Measurements from ENCODE around the gene IGFBP5. TPM values are rescaled to one million over a fixed set of nuclear protein-coding genes. Genes with fewer than 3 reads are reported as not detected.

IGFBP5 gene
- total RNA-seq, 4 donors from 2014 or later: 178 to 1,859 (median 1,369) TPM

GRCh38 chr2:216733046-216733445, 37.7 kb upstream of the IGFBP5 start:
- Histone ChIP-seq H3K36me3 (no peaks in the 10 kb centered on the region), H3K9me3 (no peaks in the 10 kb centered on the region), H3K27me3 (no peaks in the 10 kb centered on the region), H3K4me3 (no peak overlapping the region), H3K27ac (no peak overlapping the region), H3K4me1 (peaks cover 0 to 6% (median 0%) of the 10 kb centered on the region in 4 donors)
- DNase-seq (ENCODE audit: low spot score in 2 of 2): no peak
- TF ChIP-seq CTCF (IDR thresholded peaks at IDR 0.05) (no peak), POLR2A (IDR thresholded peaks at IDR 0.05) (no peak), EP300 (IDR thresholded peaks at IDR 0.05) (no peak)
- 67 to 75% methylated on average over 7 of the region's 7 CpGs for WGBS, 2 donors

- Histone ChIP-seq H3K4me1 (peaks cover 0 to 6% (median 0%) of the 10 kb centered on the region in 4 donors), H3K4me3 (no peak overlapping the region), H3K27me3 (no peaks in the 10 kb centered on the region), H3K27ac (no peak overlapping the region), H3K9me3 (no peaks in the 10 kb centered on the region), H3K36me3 (no peaks in the 10 kb centered on the region)
- WGBS, 2 donors: 85% methylated on average over 7 of the region's 7 CpGs
- DNase-seq (ENCODE audit: low spot score in 2 of 2): no peak
- TF ChIP-seq EP300 (IDR thresholded peaks at IDR 0.05): no peak
- TF ChIP-seq POLR2A (IDR thresholded peaks at IDR 0.05): no peak
- TF ChIP-seq CTCF (IDR thresholded peaks at IDR 0.05): no peak
These were observed 37.0 kb upstream of the IGFBP5 start for GRCh38 chr2:216732334-216732733.

GRCh38 chr2:216731465-216731864, 36.1 kb upstream of the IGFBP5 start:
- H3K4me1 ChIP-seq: peaks cover 0 to 6% (median 0%) of the 10 kb centered on the region in 4 donors
- TF ChIP-seq CTCF (IDR thresholded peaks at IDR 0.05): no peak
- no peak for TF ChIP-seq EP300 (IDR thresholded peaks at IDR 0.05)
- no peak for TF ChIP-seq POLR2A (IDR thresholded peaks at IDR 0.05)
- no peak for DNase-seq (ENCODE audit: low spot score in 2 of 2)
- 85 to 91% methylated on average over 5 of the region's 5 CpGs for WGBS, 2 donors
- H3K9me3 ChIP-seq: no peaks in the 10 kb centered on the region
- H3K4me3 ChIP-seq: no peak overlapping the region
- no peaks in the 10 kb centered on the region for H3K27me3 ChIP-seq
- H3K27ac ChIP-seq: no peak overlapping the region
- H3K36me3 ChIP-seq: no peaks in the 10 kb centered on the region

GRCh38 chr2:216730871-216731270, 35.5 kb upstream of the IGFBP5 start:
- WGBS, 2 donors: 81 to 84% methylated on average over 5 of the region's 5 CpGs

More at GRCh38 chr2:216730871-216731270, 35.5 kb upstream of the IGFBP5 start:
- Histone ChIP-seq H3K4me1 (peaks cover 0 to 6% (median 0%) of the 10 kb centered on the region in 4 donors), H3K4me3 (no peak overlapping the region), H3K27me3 (no peaks in the 10 kb centered on the region), H3K9me3 (no peaks in the 10 kb centered on the region), H3K27ac (no peak overlapping the region), H3K36me3 (no peaks in the 10 kb centered on the region)
- no peak for DNase-seq (ENCODE audit: low spot score in 2 of 2)
- TF ChIP-seq POLR2A (IDR thresholded peaks at IDR 0.05) (no peak), EP300 (IDR thresholded peaks at IDR 0.05) (no peak), CTCF (IDR thresholded peaks at IDR 0.05) (no peak)

All from tibial nerve (tissue), 4 donors.